ENCODE results near the gene TSPAN14.
"Not testable (repeated sequence)": the region's sequence is repeated elsewhere in the genome, so short reads cannot be mapped to it uniquely, and the experiment has no call there.

The TSPAN14 gene

GRCh38 chr10:80472234-80473095 lies 18.4 kb downstream of the TSPAN14 start:
- peak; percentile 48 for DNase-seq

- no peak for DNase-seq
Observed at GRCh38 chr10:80473096-80473657, 19.1 kb downstream of the TSPAN14 start.

- DNase-seq = no peak
Observed at GRCh38 chr10:80473692-80474596, 19.8 kb downstream of the TSPAN14 start.

- no peak for DNase-seq
Observed at GRCh38 chr10:80474597-80474910, 20.4 kb downstream of the TSPAN14 start.

- no peak for DNase-seq
Observed at GRCh38 chr10:80474941-80475340, 20.8 kb downstream of the TSPAN14 start.

GRCh38 chr10:80475641-80476040 lies 21.5 kb downstream of the TSPAN14 start:
- not testable (repeated sequence) for DNase-seq

- DNase-seq = no peak
Observed at GRCh38 chr10:80476685-80477084, 22.6 kb downstream of the TSPAN14 start.

GRCh38 chr10:80477813-80478212 lies 23.7 kb downstream of the TSPAN14 start:
- no peak for DNase-seq

GRCh38 chr10:80480373-80480772 lies 26.3 kb downstream of the TSPAN14 start:
- not testable (repeated sequence) for DNase-seq

- DNase-seq = no peak
Observed at GRCh38 chr10:80480852-80481251, 26.7 kb downstream of the TSPAN14 start.

GRCh38 chr10:80484243-80484642 lies 30.1 kb downstream of the TSPAN14 start:
- no peak for DNase-seq

- no peak for DNase-seq
Observed at GRCh38 chr10:80484676-80485075, 30.6 kb downstream of the TSPAN14 start.

- no peak for DNase-seq
Observed at GRCh38 chr10:80485076-80485945, 31.2 kb downstream of the TSPAN14 start.

- peak; percentile 41 for DNase-seq
Observed at GRCh38 chr10:80485946-80486764, 32.0 kb downstream of the TSPAN14 start.

- no peak for DNase-seq
Observed at GRCh38 chr10:80486785-80487420, 32.8 kb downstream of the TSPAN14 start.

GRCh38 chr10:80487421-80487785 lies 33.3 kb downstream of the TSPAN14 start:
- DNase-seq = no peak

- peak; percentile 69 for DNase-seq
Observed at GRCh38 chr10:80487791-80488538, 33.9 kb downstream of the TSPAN14 start.

- DNase-seq = no peak
Observed at GRCh38 chr10:80488539-80489066, 34.5 kb downstream of the TSPAN14 start.

- no peak for DNase-seq
Observed at GRCh38 chr10:80489371-80490112, 35.4 kb downstream of the TSPAN14 start.

All from CD4-positive, alpha-beta T cell treated with Interleukin-21 for 1 hour (primary cell).